BLaER1 treated with 17β-estradiol and CSF1 and Interleukin-3, amounts not matched to agents 10 nM and 100 nM (cell line): ENCODE results near the gene TAL1.
A peak's percentile ranks its signal among the peaks of the same experiment; 100 is the strongest.
"Not testable (repeated sequence)": the region's sequence is repeated elsewhere in the genome, so short reads cannot be mapped to it uniquely, and the experiment has no call there.

ENCODE experiments used
- H3K27ac ChIP-seq, 11 experiments: shearing (Covaris generic); formaldehyde crosslinking; 2 replicates each; pipeline ENCODE4 v1.8.1; 2022
- H3K27me3 ChIP-seq, 11 experiments: shearing (Covaris generic); formaldehyde crosslinking; 2 replicates each; pipeline ENCODE4 v1.8.1; 2022
- H3K36me3 ChIP-seq, 11 experiments: shearing (Covaris generic); formaldehyde crosslinking; 2 replicates each; pipeline ENCODE4 v1.8.1; 2022
- H3K4me1 ChIP-seq, 10 experiments: shearing (Covaris generic); formaldehyde crosslinking; 2 replicates each; pipeline ENCODE4 v1.8.1; 2022
- H3K4me2 ChIP-seq, 11 experiments: shearing (Covaris generic); formaldehyde crosslinking; 2 replicates each; pipeline ENCODE4 v1.8.1; 2022
- H3K4me3 ChIP-seq, 10 experiments: shearing (Covaris generic); formaldehyde crosslinking; 2 replicates each; pipeline ENCODE4 v1.8.1; 2022
- H3K9ac ChIP-seq, 11 experiments: shearing (Covaris generic); formaldehyde crosslinking; 2 replicates each; pipeline ENCODE4 v1.8.1; 2022
- H3K9me3 ChIP-seq, 11 experiments: shearing (Covaris generic); formaldehyde crosslinking; replicated peaks in 1 of 11; 2 replicates each; pipeline ENCODE4 v1.8.1; 2022
- H4K20me1 ChIP-seq, 11 experiments: shearing (Covaris generic); formaldehyde crosslinking; 2 replicates each; pipeline ENCODE4 v1.8.1; 2022
- Cebpa-rat ChIP-seq, 11 experiments: shearing (Covaris generic); IDR thresholded peaks; 2 replicates each; pipeline ENCODE4 v1.8.1; 2022

TAL1 gene

GRCh38 chr1:47210666-47211065 is 21.4 kb downstream of the TAL1 start:
- H3K9me3 ChIP-seq = no peaks in the 10 kb centered on the region
- no peaks in the 10 kb centered on the region for H3K27me3 ChIP-seq
- H3K4me1 ChIP-seq = peaks cover 20 to 67% (median 42%) of the 10 kb centered on the region in 10 experiments
- no peak overlapping the region for H3K4me3 ChIP-seq
- peak overlapping the region in 1 of 11 experiments; percentile 90; a peak in 1 of 22 replicates for H3K27ac ChIP-seq
- H3K4me2 ChIP-seq = peak overlapping the region in 5 of 11 experiments; percentile 87 to 95 (median 90); a peak in 7 of 22 replicates
- no peaks in the 10 kb centered on the region for H3K36me3 ChIP-seq
- TF ChIP-seq Cebpa-rat (IDR thresholded peaks at IDR 0.05) = no peak
- H3K9ac ChIP-seq = no peak overlapping the region
- H4K20me1 ChIP-seq = no peaks in the 10 kb centered on the region

GRCh38 chr1:47209725-47210325 is 22.2 kb downstream of the TAL1 start:
- H3K9me3 ChIP-seq = no peaks in the 10 kb centered on the region
- H3K4me2 ChIP-seq = peak overlapping the region in 3 of 11 experiments; percentile 1 to 95 (median 94); a peak in 4 of 22 replicates
- no peaks in the 10 kb centered on the region for H3K27me3 ChIP-seq
- H3K4me3 ChIP-seq = no peak overlapping the region
- no peak overlapping the region for H3K27ac ChIP-seq
- no peak overlapping the region for H3K9ac ChIP-seq
- no peaks in the 10 kb centered on the region for H3K36me3 ChIP-seq
- H3K4me1 ChIP-seq = peaks cover 16 to 59% (median 33%) of the 10 kb centered on the region in 10 experiments
- H4K20me1 ChIP-seq = no peaks in the 10 kb centered on the region
- no peak for TF ChIP-seq Cebpa-rat (IDR thresholded peaks at IDR 0.05)

- Histone ChIP-seq H3K4me3 (no peak overlapping the region), H3K4me2 (no peak overlapping the region), H3K27ac (no peak overlapping the region), H4K20me1 (no peaks in the 10 kb centered on the region), H3K36me3 (no peaks in the 10 kb centered on the region), H3K9ac (no peak overlapping the region), H3K9me3 (no peaks in the 10 kb centered on the region), H3K27me3 (no peaks in the 10 kb centered on the region), H3K4me1 (peaks cover 11 to 51% (median 26%) of the 10 kb centered on the region in 10 experiments)
- TF ChIP-seq Cebpa-rat (IDR thresholded peaks at IDR 0.05) = no peak
Measured at GRCh38 chr1:47209091-47209490, 22.9 kb downstream of the TAL1 start.

- Histone ChIP-seq H3K9ac (no peak overlapping the region), H3K27me3 (no peaks in the 10 kb centered on the region), H3K4me2 (no peak overlapping the region), H3K4me1 (peaks cover 16 to 49% (median 26%) of the 10 kb centered on the region in 10 experiments), H4K20me1 (no peaks in the 10 kb centered on the region), H3K4me3 (no peak overlapping the region), H3K36me3 (no peaks in the 10 kb centered on the region), H3K27ac (no peak overlapping the region), H3K9me3 (no peaks in the 10 kb centered on the region)
- no peak for TF ChIP-seq Cebpa-rat (IDR thresholded peaks at IDR 0.05)
Measured at GRCh38 chr1:47208374-47208850, 23.6 kb downstream of the TAL1 start.

GRCh38 chr1:47207803-47208373 is 24.1 kb downstream of the TAL1 start:
- no peaks in the 10 kb centered on the region for H3K27me3 ChIP-seq
- H3K9me3 ChIP-seq = peaks cover 0 to 4% (median 3%) of the 10 kb centered on the region in 11 experiments; a peak in 11 of 22 replicates
- H3K36me3 ChIP-seq = no peaks in the 10 kb centered on the region
- H3K4me1 ChIP-seq = peaks cover 16 to 46% (median 26%) of the 10 kb centered on the region in 10 experiments
- no peaks in the 10 kb centered on the region for H4K20me1 ChIP-seq
- no peak for TF ChIP-seq Cebpa-rat (IDR thresholded peaks at IDR 0.05)
- H3K27ac ChIP-seq = no peak overlapping the region
- H3K9ac ChIP-seq = no peak overlapping the region
- H3K4me2 ChIP-seq = no peak overlapping the region
- no peak overlapping the region for H3K4me3 ChIP-seq

- Histone ChIP-seq H3K27ac (no peak overlapping the region), H3K4me1 (peaks cover 0 to 26% (median 10%) of the 10 kb centered on the region in 10 experiments; a peak in 15 of 20 replicates), H3K9me3 (peaks cover 0 to 8% (median 5%) of the 10 kb centered on the region in 11 experiments; a peak in 11 of 22 replicates), H4K20me1 (no peaks in the 10 kb centered on the region), H3K36me3 (no peaks in the 10 kb centered on the region), H3K4me3 (no peak overlapping the region), H3K4me2 (no peak overlapping the region), H3K27me3 (no peaks in the 10 kb centered on the region), H3K9ac (no peak overlapping the region)
- no peak for TF ChIP-seq Cebpa-rat (IDR thresholded peaks at IDR 0.05)
Measured at GRCh38 chr1:47205918-47206317, 26.1 kb downstream of the TAL1 start.

GRCh38 chr1:47203504-47203903 is 28.5 kb downstream of the TAL1 start:
- not testable (repeated sequence) for H3K4me3 ChIP-seq, H3K36me3 ChIP-seq, H3K27me3 ChIP-seq, H3K9ac ChIP-seq, H3K9me3 ChIP-seq, H3K27ac ChIP-seq, H4K20me1 ChIP-seq
- Histone ChIP-seq H3K4me1 (peaks cover 0 to 14% (median 8%) of the 10 kb centered on the region in 10 experiments; a peak in 7 of 20 replicates), H3K4me2 (peak overlapping the region in 6 of 11 experiments; percentile 4 to 28 (median 16); a peak in 9 of 22 replicates)

GRCh38 chr1:47201179-47201578 is 30.8 kb downstream of the TAL1 start:
- Histone ChIP-seq H3K4me2 (no peak overlapping the region), H3K36me3 (no peaks in the 10 kb centered on the region), H3K9ac (peak overlapping the region in 2 of 11 experiments; percentile 13 to 19; a peak in 1 of 22 replicates), H3K4me3 (no peak overlapping the region), H3K4me1 (peaks cover 0 to 11% (median 7%) of the 10 kb centered on the region in 10 experiments; a peak in 7 of 20 replicates), H3K9me3 (peaks cover 0 to 8% (median 5%) of the 10 kb centered on the region in 11 experiments; a peak in 11 of 22 replicates), H4K20me1 (no peaks in the 10 kb centered on the region), H3K27ac (no peak overlapping the region), H3K27me3 (no peaks in the 10 kb centered on the region)
- TF ChIP-seq Cebpa-rat (IDR thresholded peaks at IDR 0.05) = no peak

- no peak for TF ChIP-seq Cebpa-rat (IDR thresholded peaks at IDR 0.05)
- H3K27ac ChIP-seq = no peak overlapping the region
- H3K4me2 ChIP-seq = no peak overlapping the region
- no peaks in the 10 kb centered on the region for H3K36me3 ChIP-seq
- H3K27me3 ChIP-seq = no peaks in the 10 kb centered on the region
- peaks cover 0 to 8% (median 5%) of the 10 kb centered on the region in 11 experiments; a peak in 11 of 22 replicates for H3K9me3 ChIP-seq
- no peak overlapping the region for H3K9ac ChIP-seq
- peaks cover 0 to 3% (median under 1%) of the 10 kb centered on the region in 10 experiments; a peak in 7 of 20 replicates for H3K4me1 ChIP-seq
- H3K4me3 ChIP-seq = no peak overlapping the region
- H4K20me1 ChIP-seq = no peaks in the 10 kb centered on the region
Measured at GRCh38 chr1:47198214-47198613, 33.8 kb downstream of the TAL1 start.
